Measurements from ENCODE around the gene PSD.
"Not testable (repeated sequence)": the region's sequence is repeated elsewhere in the genome, so short reads cannot be mapped to it uniquely, and the experiment has no call there.

The PSD gene

GRCh38 chr10:102418622-102419268, at the start of gene PSD:
Gene PSD (minus strand): TSS chr10:102418785. CDS start chr10:102417038, 1,747 bp downstream.
- peak; percentile 58 to 70 for DNase-seq

- no peak for DNase-seq
These were observed 49.4 kb upstream of the PSD start for GRCh38 chr10:102467971-102468438.

- DNase-seq = no peak
These were observed 48.7 kb upstream of the PSD start for GRCh38 chr10:102467318-102467717.

DNA sequence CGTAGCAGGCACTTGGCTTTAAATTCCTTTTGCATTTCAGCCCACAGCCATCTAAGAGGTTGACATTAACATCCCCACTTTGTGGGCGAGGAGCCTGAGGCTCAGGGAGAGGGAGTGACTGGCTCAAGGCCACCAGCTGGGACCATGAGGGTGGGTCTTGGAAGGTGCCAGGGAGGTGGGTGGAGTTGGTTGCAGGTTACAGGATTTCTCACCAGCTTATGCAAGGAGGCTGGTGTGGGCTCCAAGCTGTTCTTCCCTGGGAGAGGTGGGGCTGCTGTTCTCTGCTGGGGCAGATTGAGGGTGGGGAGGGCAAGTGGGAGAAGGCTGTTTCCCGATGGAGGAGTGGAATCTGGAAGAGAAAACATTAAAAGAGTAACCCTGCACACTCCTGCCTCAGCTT, 46.9 kb upstream of the PSD start:
- no peak for DNase-seq

GRCh38 chr10:102463983-102464382, 45.4 kb upstream of the PSD start:
- no peak for DNase-seq

DNA sequence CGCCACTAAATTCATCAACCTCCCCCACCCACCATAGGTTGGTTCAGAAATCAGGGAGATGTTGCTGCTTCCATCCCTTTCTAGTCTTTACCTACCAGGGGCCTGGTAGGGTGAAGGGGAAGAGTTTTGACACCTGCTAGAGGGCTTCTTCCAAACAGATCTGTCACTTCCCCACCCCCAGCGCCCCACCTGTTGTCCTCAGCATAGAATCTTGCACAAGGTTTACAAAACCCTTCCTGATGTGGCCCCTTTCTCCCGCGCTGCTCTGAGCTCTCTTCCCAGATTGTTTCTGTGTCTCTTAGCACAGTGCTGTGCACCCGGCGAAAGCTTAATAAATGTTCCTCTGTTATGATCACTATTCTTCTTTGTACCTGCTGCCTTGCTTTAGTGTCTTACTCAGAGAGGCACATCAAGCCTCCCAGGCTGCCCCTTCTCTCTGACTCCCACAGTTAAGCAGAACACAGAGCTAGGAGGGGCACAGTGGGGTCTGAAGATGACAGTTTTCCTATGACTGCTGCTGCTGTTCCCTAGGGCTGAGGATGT, 44.0 kb upstream of the PSD start:
- no peak for DNase-seq

DNA sequence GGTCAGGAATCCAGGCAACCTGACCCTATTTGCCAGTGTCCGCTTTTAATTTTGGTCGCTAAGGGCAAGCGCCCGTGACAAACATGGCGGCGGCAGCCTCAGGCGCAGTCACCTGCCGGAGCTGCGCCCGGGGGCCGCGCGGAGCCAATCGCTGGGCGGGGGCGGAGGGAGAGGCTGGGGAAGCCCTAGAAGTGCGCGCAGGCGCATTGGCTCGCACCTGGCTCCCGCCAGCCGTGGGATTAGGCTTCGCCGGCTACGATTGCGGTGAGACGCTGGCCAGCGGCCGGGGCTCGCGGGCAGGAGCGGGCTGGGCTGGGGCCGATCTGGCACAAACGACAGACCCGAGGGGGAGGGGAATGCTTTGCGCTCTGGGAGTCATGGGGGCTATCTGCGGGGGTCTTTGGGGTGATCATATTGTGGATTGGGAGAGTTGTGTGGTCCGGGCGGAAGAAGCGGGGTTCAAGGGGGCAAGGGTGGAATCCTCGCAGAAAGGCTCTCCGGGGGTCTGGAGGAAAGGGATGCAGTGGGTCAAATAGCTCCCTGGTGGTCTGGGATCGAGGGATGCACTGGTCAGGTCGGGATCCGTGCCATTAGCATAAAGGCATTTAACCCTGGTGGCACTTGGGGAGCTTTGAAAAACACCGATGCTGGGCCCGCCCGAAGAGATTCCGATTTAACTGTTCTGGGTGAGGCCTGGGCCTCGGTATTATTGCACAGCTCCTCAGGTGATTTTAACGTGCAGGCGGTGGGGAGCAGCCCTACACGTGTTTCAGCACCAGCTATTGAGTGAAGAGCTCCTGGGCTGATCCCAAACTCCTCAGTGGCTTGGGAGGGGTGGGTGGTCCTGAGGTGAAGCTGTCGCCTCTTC, 42.8 kb upstream of the PSD start:
- peak; percentile 44 to 88 for DNase-seq

DNA sequence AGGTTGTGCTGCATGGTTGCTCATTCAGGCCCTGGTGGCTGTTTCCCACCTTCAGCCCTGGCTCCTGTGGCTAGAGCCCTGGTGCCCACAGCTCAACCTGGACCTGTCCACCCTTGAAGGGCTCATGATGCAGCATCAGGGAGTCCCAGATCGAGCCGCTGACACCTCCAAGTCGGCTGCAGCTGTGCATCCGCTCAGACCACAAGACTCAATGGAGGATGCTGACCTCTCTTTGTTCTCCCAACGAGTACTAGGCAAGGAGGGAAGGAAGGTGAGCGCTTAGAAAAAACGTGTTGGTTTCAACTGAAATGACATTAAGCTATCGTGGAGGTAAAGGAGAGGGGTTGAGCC, 42.2 kb upstream of the PSD start:
- no peak for DNase-seq

- DNase-seq = no peak
These were observed 40.1 kb upstream of the PSD start for GRCh38 chr10:102458656-102459055.

DNA sequence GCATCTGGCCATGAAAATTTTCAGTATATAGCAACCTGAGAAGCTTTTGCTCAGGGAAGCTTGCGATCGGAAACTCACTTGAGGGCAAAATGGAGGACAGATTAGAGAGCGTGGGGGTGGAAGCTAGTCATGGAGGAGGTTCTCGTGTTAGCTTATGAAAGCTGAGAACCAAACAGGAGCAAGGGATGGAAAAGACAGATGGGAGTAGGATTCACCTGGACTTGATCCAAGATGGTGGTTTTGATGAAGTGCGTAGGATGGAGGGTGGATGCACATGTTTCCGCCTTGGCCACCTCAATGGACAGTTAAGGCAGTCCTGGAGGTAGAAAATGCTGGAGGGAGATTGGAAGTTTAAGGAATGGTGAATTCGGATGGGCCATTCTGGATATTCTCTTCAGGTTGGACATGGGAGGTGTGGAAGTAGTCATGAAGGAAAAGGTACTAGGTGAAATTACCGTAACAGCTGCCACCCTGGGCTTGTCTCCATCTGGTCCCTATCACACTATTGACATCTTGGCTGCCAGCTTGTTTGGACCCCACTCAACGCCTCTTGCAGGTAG, 39.1 kb upstream of the PSD start:
- peak in 1 of 2 experiments; percentile 13 for DNase-seq

GRCh38 chr10:102455893-102456471, 37.4 kb upstream of the PSD start:
- DNase-seq = no peak

DNA sequence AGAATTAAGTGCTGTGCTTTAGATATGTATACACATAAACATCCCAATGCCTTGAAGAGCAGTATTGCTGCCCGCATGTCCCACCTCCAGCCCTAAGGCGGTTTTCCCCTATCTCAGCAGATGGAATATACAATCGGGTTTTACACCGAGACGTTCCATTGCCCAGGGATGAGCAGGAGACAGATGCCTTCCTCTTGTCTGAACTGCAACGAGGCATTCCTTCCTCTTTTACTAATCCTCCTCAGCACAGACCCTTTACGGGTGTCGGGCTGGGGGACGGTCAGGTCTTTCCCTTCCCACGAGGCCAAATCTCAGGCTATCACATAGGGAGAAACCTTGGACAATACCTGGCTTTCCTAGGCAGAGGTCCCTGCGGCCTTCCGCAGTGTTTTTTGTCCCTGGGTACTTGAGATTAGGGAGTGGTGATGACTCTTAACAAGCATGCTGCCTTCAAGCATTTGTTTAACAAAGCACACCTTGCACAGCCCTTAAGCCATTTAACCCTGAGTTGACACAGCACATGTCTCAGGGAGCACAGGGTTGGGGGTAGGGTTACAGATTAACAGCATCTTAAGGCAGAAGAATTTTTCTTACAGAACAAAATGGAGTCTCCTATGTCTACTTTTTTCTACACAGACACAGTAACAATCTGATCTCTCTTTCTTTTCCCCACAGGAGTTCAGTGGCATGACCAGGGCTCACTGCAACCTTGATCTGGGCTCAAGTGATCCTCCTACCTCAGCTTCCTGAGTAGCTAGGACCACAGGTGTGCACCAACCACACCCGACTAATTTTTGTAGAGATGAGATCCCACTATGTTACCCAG, 36.3 kb upstream of the PSD start:
- DNase-seq = not testable (repeated sequence)

DNA sequence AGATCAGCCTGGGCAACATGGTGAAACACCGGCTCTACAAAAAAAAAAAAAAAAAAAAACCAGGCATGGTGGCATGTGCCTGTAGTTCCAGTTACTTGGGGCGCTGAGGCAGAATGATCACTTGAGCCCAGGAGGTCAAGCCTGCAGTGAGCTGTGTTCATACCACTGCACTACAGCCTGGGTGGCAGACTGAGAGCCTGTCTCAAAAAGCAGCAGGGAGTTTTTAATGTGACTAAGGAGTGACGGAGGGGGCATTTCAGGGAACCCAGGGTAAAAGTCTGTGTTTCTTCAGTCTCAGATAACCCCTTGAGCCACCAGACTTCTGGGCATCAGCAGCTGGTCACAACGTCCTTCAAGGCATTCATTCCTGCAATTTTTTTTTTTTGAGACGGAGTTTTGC, 34.9 kb upstream of the PSD start:
- no peak for DNase-seq

DNA sequence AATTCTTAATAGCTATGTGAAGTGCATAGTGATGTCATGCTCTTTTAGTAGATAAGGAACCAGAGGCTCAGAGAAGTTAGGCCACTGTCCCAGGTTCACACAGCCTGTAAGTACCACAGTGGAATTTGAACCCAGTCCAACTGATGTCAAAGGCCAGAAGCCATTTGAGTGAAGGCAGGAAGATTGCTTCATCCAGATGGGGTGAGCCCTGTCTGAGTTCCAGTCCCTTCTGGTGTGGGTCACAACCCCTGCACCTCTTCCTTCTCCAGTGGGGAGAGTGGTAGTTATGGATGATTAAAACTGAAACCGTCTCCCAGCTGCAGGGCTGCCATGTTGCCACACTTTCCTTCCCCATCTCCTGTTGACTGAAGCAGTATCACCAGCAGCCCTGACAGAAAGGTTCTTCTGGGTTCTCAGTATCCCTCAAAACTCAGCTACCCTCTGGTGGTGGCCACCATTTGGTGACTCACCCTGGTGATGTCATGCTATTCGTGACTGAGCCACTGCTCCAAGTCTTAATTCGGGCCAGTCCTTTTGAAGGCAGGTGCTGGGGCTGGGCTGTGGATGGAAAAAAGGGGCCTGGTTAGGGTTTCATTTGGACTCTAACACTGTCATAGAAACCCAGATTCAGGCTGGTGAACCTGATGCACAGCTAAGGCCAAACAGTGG, 34.2 kb upstream of the PSD start:
- no peak for DNase-seq

GRCh38 chr10:102451105-102451969, 32.8 kb upstream of the PSD start, which contains the start of gene C10orf95:
Gene C10orf95 (minus strand): TSS chr10:102451543. CDS start chr10:102451093, 450 bp downstream.
- DNase-seq = no peak

- peak; percentile 20 to 80 for DNase-seq
These were observed 32.0 kb upstream of the PSD start for GRCh38 chr10:102450374-102451104.

- DNase-seq = no peak
These were observed 31.5 kb upstream of the PSD start for GRCh38 chr10:102450124-102450373.

- peak in 1 of 2 experiments; percentile 53 for DNase-seq
These were observed 30.9 kb upstream of the PSD start for GRCh38 chr10:102449321-102450123.

- no peak for DNase-seq
These were observed 26.3 kb upstream of the PSD start for GRCh38 chr10:102444851-102445250.

Measured in NCI-H446 (cell line).